Mesendoderm (in vitro differentiated cells): ENCODE data around the gene SDR39U1.

Source experiments
- DNase-seq: peaks from one replicate; pipeline ENCODE4 v3.0.0; 2013
- H2AK5ac ChIP-seq: 2 replicates; pipeline ENCODE4 v1.6.1; 2013; ENCODE audit warnings: low read length, inconsistent platforms
- H2BK120ac ChIP-seq: 2 replicates; pipeline ENCODE4 v1.6.1; 2013; ENCODE audit warnings: low read depth, mild to moderate bottlenecking, low read length, moderate library complexity, mixed read lengths
- H2BK15ac ChIP-seq: replicated peaks from 2 replicates; pipeline ENCODE4 v1.6.1; 2013; ENCODE audit warnings: low read depth, mild to moderate bottlenecking, moderate library complexity
- H2BK5ac ChIP-seq: 2 replicates; pipeline ENCODE4 v1.6.1; 2013; ENCODE audit warnings: low read length, inconsistent platforms
- H3K18ac ChIP-seq: 2 replicates; pipeline ENCODE4 v1.6.1; 2013; ENCODE audit warnings: mild to moderate bottlenecking, low read length, mixed read lengths
- H3K23ac ChIP-seq: one replicate; pipeline ENCODE4 v1.6.1; 2013; ENCODE audit warnings: low read length
- H3K27ac ChIP-seq: 2 replicates; pipeline ENCODE4 v1.5.1; 2013; ENCODE audit warnings: low read depth, mild to moderate bottlenecking, inconsistent platforms, low read length, moderate library complexity
- H3K27me3 ChIP-seq: 2 replicates; pipeline ENCODE4 v1.6.1; 2013; ENCODE audit warnings: low read length, control low read depth, mild to moderate bottlenecking, inconsistent platforms; ENCODE audit not compliant: insufficient read depth, poor library complexity
- H3K36me3 ChIP-seq: 2 replicates; pipeline ENCODE4 v1.6.1; 2013; ENCODE audit warnings: low read length, inconsistent platforms; ENCODE audit not compliant: control insufficient read depth, insufficient read depth
- H3K4ac ChIP-seq: one replicate; pipeline ENCODE4 v1.6.1; 2013; ENCODE audit warnings: low read depth, mild to moderate bottlenecking, low read length, moderate library complexity
- H3K4me1 ChIP-seq: 2 replicates; pipeline ENCODE4 v1.6.1; 2013; ENCODE audit warnings: low read depth, low read length, inconsistent platforms; ENCODE audit not compliant: control insufficient read depth
- H3K4me2 ChIP-seq: 2 replicates; pipeline ENCODE4 v1.6.1; 2013; ENCODE audit warnings: low read length
- H3K4me3 ChIP-seq: 2 replicates; pipeline ENCODE4 v1.5.1; 2013; ENCODE audit warnings: mild to moderate bottlenecking, low read length
- H3K56ac ChIP-seq: one replicate; pipeline ENCODE4 v1.6.1; 2013; ENCODE audit warnings: low read length
- H3K79me1 ChIP-seq: 2 replicates; pipeline ENCODE4 v1.6.1; 2013; ENCODE audit warnings: low read length, inconsistent platforms
- H3K79me2 ChIP-seq: 2 replicates; pipeline ENCODE4 v1.6.1; 2013; ENCODE audit warnings: mild to moderate bottlenecking, low read length; ENCODE audit not compliant: control insufficient read depth, insufficient read depth
- H3K9ac ChIP-seq: 2 replicates; pipeline ENCODE4 v1.6.1; 2013; ENCODE audit warnings: low read length, inconsistent platforms
- H4K5ac ChIP-seq: one replicate; pipeline ENCODE4 v1.6.1; 2013; ENCODE audit warnings: low read length
- H4K8ac ChIP-seq: one replicate; pipeline ENCODE4 v1.6.1; 2013; ENCODE audit warnings: low read depth, mild to moderate bottlenecking, control low read depth, low read length, moderate library complexity
- whole genome bisulfite sequencing: extraction: QIAGEN DNeasy Blood & Tissue Kit; methylation state at CpG from one replicate; pipeline ENCODE4 v1.1.7; 2013; ENCODE audit warnings: low lambda C conversion rate, missing lambda C conversion rate; ENCODE audit not compliant: insufficient coverage; ENCODE audit errors: extremely low coverage; 5-methylcytosine and 5-hydroxymethylcytosine counted together

The SDR39U1 gene

DNA sequence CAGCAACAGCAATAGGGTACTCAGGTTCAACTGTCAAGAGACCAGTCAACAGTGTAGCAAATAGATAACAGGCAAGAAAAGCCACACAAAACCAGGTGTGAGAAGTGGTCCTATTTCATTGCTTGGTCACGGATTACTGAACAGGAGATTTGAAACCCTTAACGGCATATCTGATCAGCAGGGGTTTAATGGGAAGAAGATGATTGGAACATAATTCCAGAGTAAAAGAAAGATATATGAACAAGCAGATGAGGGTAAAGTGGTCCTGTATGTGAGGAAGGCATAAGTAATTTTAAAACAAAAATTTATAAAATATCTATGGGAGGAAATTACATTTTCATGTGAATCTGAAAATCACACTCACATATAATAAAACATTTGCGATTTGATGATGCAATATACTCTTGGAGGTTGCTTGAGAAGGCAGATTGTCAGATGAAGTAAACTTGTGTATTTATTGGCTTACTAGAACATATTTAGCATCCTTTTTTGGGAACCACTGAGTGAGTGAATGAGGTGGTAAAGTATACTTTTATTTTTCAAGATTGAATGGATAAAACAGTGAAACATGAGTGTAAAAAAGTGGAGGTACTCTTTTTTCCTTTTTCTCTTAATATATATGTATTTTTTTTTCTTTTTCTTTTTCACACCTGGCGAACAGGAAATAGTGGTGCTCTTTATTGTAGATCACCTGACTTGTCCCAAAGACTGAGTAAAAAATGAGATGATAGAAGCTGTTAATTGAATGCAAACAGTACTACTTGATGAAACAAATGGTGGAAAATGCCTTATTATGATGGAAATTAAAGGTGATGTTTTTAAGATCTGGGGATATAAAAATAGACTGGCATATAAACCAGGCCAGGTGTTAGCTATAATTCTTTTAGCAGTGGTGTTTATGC lies 21.6 kb upstream of the SDR39U1 start:
- Histone ChIP-seq H3K4me2 (no peak overlapping the region), H3K9ac (no peak overlapping the region), H3K27me3 (no peaks in the 10 kb centered on the region), H3K79me1 (no peaks in the 10 kb centered on the region), H4K8ac (no peak overlapping the region), H3K56ac (no peak overlapping the region), H3K18ac (no peak overlapping the region), H2AK5ac (no peak overlapping the region), H3K4me1 (no peaks in the 10 kb centered on the region), H3K4me3 (no peak overlapping the region), H3K79me2 (no peaks in the 10 kb centered on the region), H3K27ac (no peak overlapping the region), H2BK120ac (no peak overlapping the region), H3K4ac (no peak overlapping the region), H4K5ac (no peak overlapping the region), H3K36me3 (no peaks in the 10 kb centered on the region), H2BK15ac (no peak overlapping the region), H3K23ac (no peak overlapping the region), H2BK5ac (no peak overlapping the region)
- no peak for DNase-seq
- no CpG with 5 or more reads among the region's 4 CpGs for WGBS

DNA sequence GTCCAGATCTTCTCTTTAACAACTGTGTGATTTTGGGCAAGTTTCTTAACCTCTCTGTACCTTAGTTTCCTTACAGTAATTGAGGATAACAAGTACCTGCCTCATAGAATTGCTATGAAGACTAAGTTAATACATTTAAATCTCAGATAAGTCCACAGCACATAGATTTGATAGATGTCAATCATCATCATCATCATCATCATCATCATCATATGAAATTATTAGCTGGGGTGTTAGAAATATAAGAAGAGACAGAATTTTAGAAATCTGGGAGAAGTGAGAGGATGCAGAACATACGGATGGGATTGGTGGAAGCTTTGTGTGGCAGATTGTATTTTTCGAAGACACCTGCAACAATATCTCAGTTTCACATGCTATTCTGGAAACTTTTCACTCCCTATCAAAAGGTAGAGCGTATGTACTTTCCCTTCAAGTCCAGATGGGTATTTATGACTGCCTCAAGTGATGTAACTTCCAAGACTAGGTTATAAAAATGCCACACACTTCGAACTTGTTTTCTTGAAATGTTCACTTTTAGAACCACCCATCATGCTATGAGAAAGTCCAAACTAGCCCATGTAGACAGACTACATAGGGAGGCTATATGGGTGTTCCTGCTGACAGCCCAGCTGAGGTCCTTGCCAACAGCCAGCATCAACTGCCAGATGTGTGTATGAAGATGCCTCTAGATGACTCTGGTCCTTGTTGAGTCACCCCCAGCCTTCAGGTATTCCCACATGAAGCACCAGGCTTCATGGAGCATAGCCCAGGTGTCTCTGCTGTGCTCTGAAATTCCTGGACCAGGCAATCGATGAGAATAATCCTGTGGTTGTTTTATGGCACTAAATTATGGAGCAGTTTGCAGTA lies 20.7 kb upstream of the SDR39U1 start:
- no peaks in the 10 kb centered on the region for H3K79me2 ChIP-seq
- no peak overlapping the region for H4K5ac ChIP-seq
- no peak overlapping the region for H2BK120ac ChIP-seq
- H3K27me3 ChIP-seq = no peaks in the 10 kb centered on the region
- H3K9ac ChIP-seq = no peak overlapping the region
- H3K4me2 ChIP-seq = no peak overlapping the region
- H3K36me3 ChIP-seq = no peaks in the 10 kb centered on the region
- H3K18ac ChIP-seq = no peak overlapping the region
- no CpG with 5 or more reads among the region's 5 CpGs for WGBS
- H3K27ac ChIP-seq = no peak overlapping the region
- no peak overlapping the region for H2AK5ac ChIP-seq
- DNase-seq = no peak
- H4K8ac ChIP-seq = no peak overlapping the region
- H3K56ac ChIP-seq = no peak overlapping the region
- no peak overlapping the region for H3K23ac ChIP-seq
- no peaks in the 10 kb centered on the region for H3K79me1 ChIP-seq
- no peak overlapping the region for H3K4ac ChIP-seq
- H2BK15ac ChIP-seq = no peak overlapping the region
- H3K4me3 ChIP-seq = no peak overlapping the region
- H2BK5ac ChIP-seq = no peak overlapping the region
- H3K4me1 ChIP-seq = no peaks in the 10 kb centered on the region

DNA sequence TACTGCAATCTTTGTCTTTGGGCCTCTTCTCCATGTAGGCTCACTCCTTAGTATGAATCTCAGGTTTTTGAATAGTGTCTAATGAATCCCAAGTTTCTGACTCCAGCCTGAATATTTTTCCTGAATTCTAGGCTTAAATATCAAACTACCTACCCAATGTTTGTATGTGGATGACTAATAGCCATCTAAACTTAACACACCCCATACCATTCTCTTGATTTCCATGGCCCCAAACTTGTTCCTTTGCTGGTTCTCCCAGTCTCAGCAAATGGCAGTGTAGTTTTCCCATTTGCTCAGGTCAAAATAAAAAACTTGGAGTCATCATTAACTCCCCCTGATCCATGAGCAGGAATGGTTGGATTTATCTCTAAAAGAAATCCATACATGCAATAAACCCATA lies 18.8 kb upstream of the SDR39U1 start:
- H3K56ac ChIP-seq = no peak overlapping the region
- H2BK120ac ChIP-seq = no peak overlapping the region
- no peak overlapping the region for H3K23ac ChIP-seq
- no peaks in the 10 kb centered on the region for H3K79me1 ChIP-seq
- no peak overlapping the region for H3K4me2 ChIP-seq
- no peak overlapping the region for H2BK5ac ChIP-seq
- no peak overlapping the region for H3K27ac ChIP-seq
- no peaks in the 10 kb centered on the region for H3K79me2 ChIP-seq
- no peaks in the 10 kb centered on the region for H3K27me3 ChIP-seq
- no peak overlapping the region for H3K4ac ChIP-seq
- no peak overlapping the region for H3K18ac ChIP-seq
- no peak overlapping the region for H2AK5ac ChIP-seq
- H3K4me3 ChIP-seq = no peak overlapping the region
- H3K4me1 ChIP-seq = no peaks in the 10 kb centered on the region
- H4K8ac ChIP-seq = no peak overlapping the region
- H4K5ac ChIP-seq = no peak overlapping the region
- H3K9ac ChIP-seq = no peak overlapping the region
- H3K36me3 ChIP-seq = no peaks in the 10 kb centered on the region
- H2BK15ac ChIP-seq = no peak overlapping the region
- DNase-seq = no peak

DNA sequence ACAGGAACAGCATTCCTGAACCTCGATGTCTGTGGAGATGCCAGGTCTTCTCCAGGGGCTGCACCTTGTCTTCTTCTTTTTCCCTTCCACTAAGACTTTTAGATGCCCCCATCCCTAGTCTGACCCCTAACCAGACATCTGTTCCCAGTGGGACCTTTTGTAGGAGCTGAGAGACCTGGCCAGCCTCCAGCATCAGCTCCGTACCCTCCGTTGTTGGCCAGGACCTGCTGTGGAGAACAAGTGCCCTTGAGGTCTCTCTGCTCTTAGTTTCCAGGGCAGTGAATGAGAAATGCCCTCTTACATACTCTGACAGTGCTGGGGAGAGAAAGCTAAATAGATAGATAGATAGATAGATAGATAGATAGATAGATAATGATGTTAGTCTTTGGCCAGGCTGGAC lies 16.8 kb upstream of the SDR39U1 start:
- Histone ChIP-seq H3K79me2 (no peaks in the 10 kb centered on the region), H3K4me3 (no peak overlapping the region)
- WGBS = no CpG with 5 or more reads among the region's 3 CpGs

DNA sequence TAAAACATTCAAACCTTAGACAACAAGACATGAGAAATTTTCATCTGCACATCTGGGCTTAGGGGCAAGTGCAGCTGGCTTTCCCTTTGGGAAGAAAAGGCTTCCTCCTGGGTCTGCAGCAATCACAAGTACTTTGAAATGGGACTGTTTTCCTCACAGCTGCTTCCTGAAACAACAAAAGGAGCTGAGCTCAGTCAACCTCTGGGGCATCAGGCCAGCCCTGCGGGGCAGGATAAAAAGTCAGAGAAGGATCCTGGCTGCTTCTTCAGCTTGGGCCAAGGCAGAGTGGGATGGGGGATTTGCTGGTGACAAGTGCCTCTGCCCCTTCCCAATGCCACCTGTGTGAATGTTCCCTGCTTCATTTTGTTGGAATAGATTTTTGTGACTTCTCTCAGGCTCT lies 16.2 kb upstream of the SDR39U1 start:
- Histone ChIP-seq H4K8ac (no peak overlapping the region), H3K56ac (no peak overlapping the region), H3K4ac (no peak overlapping the region), H2BK15ac (no peak overlapping the region), H3K79me2 (no peaks in the 10 kb centered on the region), H2AK5ac (no peak overlapping the region), H3K23ac (no peak overlapping the region), H3K27me3 (no peaks in the 10 kb centered on the region), H2BK5ac (no peak overlapping the region), H4K5ac (no peak overlapping the region), H3K36me3 (no peaks in the 10 kb centered on the region), H3K79me1 (no peaks in the 10 kb centered on the region), H2BK120ac (no peak overlapping the region), H3K18ac (no peak overlapping the region), H3K4me1 (no peaks in the 10 kb centered on the region), H3K4me3 (no peak overlapping the region), H3K27ac (no peak overlapping the region), H3K9ac (no peak overlapping the region), H3K4me2 (no peak overlapping the region)
- no CpG with 5 or more reads among the region's 1 CpG for WGBS
- no peak for DNase-seq

More for the DNA sequence above, 16.8 kb upstream of the SDR39U1 start:
- Histone ChIP-seq H3K79me1 (no peaks in the 10 kb centered on the region), H3K27me3 (no peaks in the 10 kb centered on the region), H3K36me3 (no peaks in the 10 kb centered on the region), H3K4me1 (no peaks in the 10 kb centered on the region), H3K9ac (no peak overlapping the region), H3K56ac (no peak overlapping the region), H2AK5ac (no peak overlapping the region), H3K27ac (no peak overlapping the region), H3K4ac (no peak overlapping the region), H4K8ac (no peak overlapping the region), H2BK5ac (no peak overlapping the region), H3K4me2 (no peak overlapping the region), H4K5ac (no peak overlapping the region), H2BK120ac (no peak overlapping the region), H2BK15ac (no peak overlapping the region), H3K18ac (no peak overlapping the region), H3K23ac (no peak overlapping the region)
- no peak for DNase-seq
